Cortex of kidney (tissue), 1 donor: Measurements from ENCODE around the gene LIN28B.

ENCODE experiments used
- DNase-seq: peaks from one replicate; lab custom pipeline; 2025; lab: John Stamatoyannopoulos, UW

LIN28B gene

GRCh38 chr6:105111871-105112270 lies 155.0 kb downstream of the LIN28B start:
- DNase-seq: no peak

- DNase-seq: no peak
These were observed 155.7 kb downstream of the LIN28B start for GRCh38 chr6:105112577-105112976.

GRCh38 chr6:105113422-105113821 lies 156.5 kb downstream of the LIN28B start:
- no peak for DNase-seq

GRCh38 chr6:105116150-105116549 lies 159.2 kb downstream of the LIN28B start:
- no peak for DNase-seq

- DNase-seq: no peak
These were observed 163.7 kb downstream of the LIN28B start for GRCh38 chr6:105120570-105120969.

- no peak for DNase-seq
These were observed 165.1 kb downstream of the LIN28B start for GRCh38 chr6:105121981-105122380.

GRCh38 chr6:105122717-105123116 lies 165.8 kb downstream of the LIN28B start:
- DNase-seq: no peak
